HG02981 (cell line): ENCODE data around the gene LZTR1.
"Not testable (repeated sequence)": the region's sequence is repeated elsewhere in the genome, so short reads cannot be mapped to it uniquely, and the experiment has no call there.

Source experiments
- ATAC-seq: cut with Tn5 transposase; IDR thresholded peaks from one replicate; pipeline ENCODE4 v1.9.1; 2021; ENCODE audit warnings: mild to moderate bottlenecking, moderate library complexity; ENCODE audit not compliant: unreplicated experiment

Gene LZTR1

GRCh38 chr22:20965104-20965887 is 16.8 kb upstream of the LZTR1 start:
- ATAC-seq, result no peak

- no peak for ATAC-seq
Measured at GRCh38 chr22:20965888-20966855, 15.9 kb upstream of the LZTR1 start.

- no peak for ATAC-seq
Measured at GRCh38 chr22:20966883-20967696, 15.0 kb upstream of the LZTR1 start, which contains the start of gene AIFM3. Gene AIFM3 (plus strand): TSS chr22:20967255. CDS start chr22:20967945, 690 bp downstream.

- no peak for ATAC-seq
Measured at GRCh38 chr22:20967697-20968211, 14.3 kb upstream of the LZTR1 start.

- no peak for ATAC-seq
Measured at GRCh38 chr22:20968281-20968977, 13.7 kb upstream of the LZTR1 start.

DNA sequence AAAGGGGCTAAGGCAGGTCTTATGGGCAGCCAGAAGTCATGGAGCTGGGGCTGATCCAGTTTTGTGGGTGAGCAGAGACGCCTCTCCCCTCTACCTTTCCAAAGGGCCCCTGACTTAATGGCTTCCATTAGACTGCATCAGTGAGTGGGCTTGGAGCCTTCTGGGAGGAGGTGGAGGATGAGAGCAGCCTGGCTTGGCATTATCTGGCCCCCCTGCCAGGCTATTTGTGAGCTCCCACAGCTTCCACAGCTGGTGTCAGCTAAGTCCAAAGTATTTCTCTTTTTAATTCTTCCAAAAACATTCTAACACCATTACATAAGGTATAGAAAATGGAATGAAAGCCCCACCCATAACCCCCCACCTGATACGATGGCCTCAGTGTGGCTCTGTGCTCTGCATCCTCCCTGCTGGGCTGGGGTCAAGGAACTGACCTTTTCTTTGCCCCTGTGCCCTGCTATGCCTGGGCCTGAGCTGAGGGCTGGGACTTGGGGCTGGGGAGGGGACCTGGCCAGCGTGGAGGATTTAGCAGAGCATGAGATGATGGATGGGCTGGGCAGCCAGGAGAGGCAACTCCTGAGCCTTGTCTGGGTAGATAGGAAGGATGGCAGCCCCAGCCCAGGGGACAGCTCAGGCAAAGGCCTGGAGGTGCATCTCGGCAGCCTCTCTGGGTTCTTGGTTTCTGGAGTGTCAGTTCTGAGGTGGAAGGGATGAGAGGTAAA is 11.0 kb upstream of the LZTR1 start:
- no peak for ATAC-seq

- not testable (repeated sequence) for ATAC-seq
Measured at GRCh38 chr22:20972014-20972694, 9.9 kb upstream of the LZTR1 start.

- ATAC-seq, result no peak
Measured at GRCh38 chr22:20972933-20973577, 9.0 kb upstream of the LZTR1 start.

- ATAC-seq, result no peak
Measured at GRCh38 chr22:20973634-20974286, 8.3 kb upstream of the LZTR1 start.

DNA sequence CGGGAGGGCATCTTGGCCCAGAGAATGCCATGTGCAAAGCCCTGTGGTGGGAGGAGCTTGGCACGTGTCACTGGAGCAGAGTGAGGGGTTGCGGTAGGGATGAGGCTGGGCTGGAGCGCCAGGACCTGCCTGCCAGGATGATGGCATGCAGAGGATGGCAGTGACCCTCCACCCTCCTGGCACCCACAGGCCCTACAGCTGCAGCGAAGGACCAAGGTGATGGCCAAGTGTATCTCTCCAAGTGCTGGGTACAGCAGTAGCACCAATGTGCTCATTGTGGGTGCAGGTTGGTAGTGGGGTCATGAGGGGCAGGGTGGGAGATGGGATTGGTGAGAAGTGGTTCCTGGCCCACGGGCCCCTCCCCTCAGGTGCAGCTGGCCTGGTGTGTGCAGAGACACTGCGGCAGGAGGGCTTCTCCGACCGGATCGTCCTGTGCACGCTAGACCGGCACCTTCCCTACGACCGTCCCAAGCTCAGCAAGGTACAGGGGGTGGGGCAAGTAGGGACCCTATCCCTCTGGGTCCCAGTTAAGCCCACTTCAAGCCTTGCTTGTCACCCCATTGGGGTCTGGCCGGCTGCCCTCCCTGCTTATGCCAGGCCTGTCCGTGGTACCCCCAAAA is 7.7 kb upstream of the LZTR1 start:
- ATAC-seq, result no peak

GRCh38 chr22:20975541-20976290 is 6.4 kb upstream of the LZTR1 start:
- no peak for ATAC-seq

GRCh38 chr22:20976291-20976877 is 5.7 kb upstream of the LZTR1 start:
- no peak for ATAC-seq

- ATAC-seq, result no peak
Measured at GRCh38 chr22:20977019-20977418, 5.1 kb upstream of the LZTR1 start.

DNA sequence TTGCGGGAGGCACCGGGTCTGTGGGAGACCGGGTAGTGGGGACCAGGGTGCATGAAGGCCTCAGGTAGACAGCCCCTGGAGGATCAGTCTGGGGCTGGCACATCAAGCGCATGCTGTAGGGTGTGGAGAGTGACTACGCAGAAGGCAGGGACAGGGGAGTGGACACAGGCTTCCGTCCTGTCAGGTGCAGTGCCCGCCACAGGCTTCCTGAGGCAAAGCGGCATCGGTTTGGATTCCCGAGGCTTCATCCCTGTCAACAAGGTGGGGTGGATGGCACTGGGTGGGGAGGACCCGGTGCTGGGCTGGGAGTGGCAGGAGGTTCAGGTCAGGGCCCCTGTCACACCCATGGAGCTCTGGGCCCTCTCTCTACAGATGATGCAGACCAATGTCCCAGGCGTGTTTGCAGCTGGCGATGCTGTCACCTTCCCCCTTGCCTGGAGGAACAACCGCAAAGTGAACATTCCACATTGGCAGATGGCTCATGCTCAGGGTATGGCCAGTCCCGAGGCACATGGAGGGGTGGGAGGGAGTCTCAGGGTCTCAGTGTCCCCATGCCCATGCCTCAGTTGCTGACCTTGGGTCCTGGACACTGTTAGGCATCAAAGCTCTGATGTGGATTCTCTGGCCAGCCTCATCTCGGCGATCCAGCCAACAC is 4.5 kb upstream of the LZTR1 start:
- no peak for ATAC-seq

DNA sequence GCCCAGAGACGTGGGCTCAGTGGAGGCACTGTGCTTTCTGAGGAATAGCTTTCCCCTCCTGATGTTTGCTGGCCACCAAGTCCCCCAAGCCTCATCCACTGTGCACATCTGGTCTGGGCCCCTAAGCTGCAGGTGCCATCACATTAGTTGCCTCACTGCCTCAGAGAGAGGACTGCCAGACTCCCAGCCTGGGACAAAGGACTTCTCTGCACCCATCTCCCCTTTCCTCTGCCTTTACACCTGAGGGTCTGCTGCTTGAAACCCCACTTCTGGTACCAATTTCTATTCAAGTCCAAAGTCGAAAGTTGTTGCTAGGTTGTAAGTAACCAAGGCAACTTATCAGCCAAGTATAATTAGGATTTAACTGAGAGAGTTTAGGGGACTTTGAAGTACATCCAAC is 3.7 kb upstream of the LZTR1 start:
- no peak for ATAC-seq
